Measurements from ENCODE around the gene PITPNC1.
A peak's percentile ranks its signal among the peaks of the same experiment; 100 is the strongest.

PITPNC1 gene

GRCh38 chr17:67474081-67474661 is 97.1 kb downstream of the PITPNC1 start:
- H3K9ac ChIP-seq (ENCODE audit: low read length), result no peak overlapping the region
- H3K36me3 ChIP-seq (ENCODE audit: control insufficient read depth in 1 of 2, insufficient read depth in 2 of 2, low read length in 2 of 2), result no peaks in the 10 kb centered on the region
- H3K23ac ChIP-seq (ENCODE audit: low read length), result no peak overlapping the region
- H3K9me3 ChIP-seq (ENCODE audit: insufficient read depth, low read depth, low read length), result no peaks in the 10 kb centered on the region
- H3K4me3 ChIP-seq (ENCODE audit: low read depth, low read length), result no peak overlapping the region
- no peak overlapping the region for H4K8ac ChIP-seq (ENCODE audit: low read depth, low read length)
- no peak overlapping the region for H3K4me2 ChIP-seq (ENCODE audit: low read length)
- no peak overlapping the region for H3K27ac ChIP-seq (ENCODE audit: low read depth, low read length)
- no peak overlapping the region for H2AK5ac ChIP-seq (ENCODE audit: low read length)
- H2BK120ac ChIP-seq (ENCODE audit: insufficient read depth, low read length, poor library complexity), result no peak overlapping the region
- no peak overlapping the region for H2AFZ ChIP-seq (ENCODE audit: insufficient read depth, low read length, poor library complexity)
- no peak overlapping the region for H2BK5ac ChIP-seq (ENCODE audit: low read depth, low read length, poor library complexity)
- H3K27me3 ChIP-seq (ENCODE audit: insufficient read depth, low read length), result no peaks in the 10 kb centered on the region
- no peak overlapping the region for H3K18ac ChIP-seq (ENCODE audit: low read length)
- no peak overlapping the region for H3K4ac ChIP-seq (ENCODE audit: low read depth, low read length)
- DNase-seq, result peak in 1 of 2 donors; percentile 65
- no peaks in the 10 kb centered on the region for H3K79me2 ChIP-seq (ENCODE audit: control insufficient read depth, insufficient read depth, low read length, poor library complexity)
- WGBS (ENCODE audit: extremely low coverage, insufficient coverage, insufficient read length), result no CpG with 5 or more reads among the region's 12 CpGs
- no peak overlapping the region for H4K12ac ChIP-seq (ENCODE audit: low read depth, low read length)
- no peaks in the 10 kb centered on the region for H3K79me1 ChIP-seq (ENCODE audit: low read length)
- H4K91ac ChIP-seq (ENCODE audit: low read depth, low read length), result no peak overlapping the region
- H2BK12ac ChIP-seq (ENCODE audit: low read length), result no peak overlapping the region
- H3K4me1 ChIP-seq (ENCODE audit: control insufficient read depth in 1 of 2, insufficient read depth in 2 of 2, low read length in 2 of 2), result peaks cover 3 to 4% of the 10 kb centered on the region in 2 experiments
- no peak overlapping the region for H3K14ac ChIP-seq (ENCODE audit: low read length)

GRCh38 chr17:67475161-67475937 is 98.3 kb downstream of the PITPNC1 start:
- no CpG with 5 or more reads among the region's 23 CpGs for WGBS (ENCODE audit: extremely low coverage, insufficient coverage, insufficient read length)
- Histone ChIP-seq H2BK120ac (ENCODE audit: insufficient read depth, low read length, poor library complexity) (no peak overlapping the region), H2BK12ac (ENCODE audit: low read length) (no peak overlapping the region), H3K79me2 (ENCODE audit: control insufficient read depth, insufficient read depth, low read length, poor library complexity) (no peaks in the 10 kb centered on the region), H3K36me3 (ENCODE audit: control insufficient read depth in 1 of 2, insufficient read depth in 2 of 2, low read length in 2 of 2) (no peaks in the 10 kb centered on the region), H3K79me1 (ENCODE audit: low read length) (no peaks in the 10 kb centered on the region), H3K23ac (ENCODE audit: low read length) (no peak overlapping the region), H3K9ac (ENCODE audit: low read length) (no peak overlapping the region), H3K4me2 (ENCODE audit: low read length) (no peak overlapping the region), H3K27ac (ENCODE audit: low read depth, low read length) (no peak overlapping the region), H2AK5ac (ENCODE audit: low read length) (no peak overlapping the region), H4K91ac (ENCODE audit: low read depth, low read length) (no peak overlapping the region), H3K27me3 (ENCODE audit: insufficient read depth, low read length) (no peaks in the 10 kb centered on the region), H2BK5ac (ENCODE audit: low read depth, low read length, poor library complexity) (no peak overlapping the region), H3K4ac (ENCODE audit: low read depth, low read length) (no peak overlapping the region), H3K9me3 (ENCODE audit: insufficient read depth, low read depth, low read length) (no peaks in the 10 kb centered on the region), H3K14ac (ENCODE audit: low read length) (no peak overlapping the region), H4K12ac (ENCODE audit: low read depth, low read length) (no peak overlapping the region), H3K4me3 (ENCODE audit: low read depth, low read length) (no peak overlapping the region), H2AFZ (ENCODE audit: insufficient read depth, low read length, poor library complexity) (no peak overlapping the region), H4K8ac (ENCODE audit: low read depth, low read length) (no peak overlapping the region), H3K4me1 (ENCODE audit: control insufficient read depth in 1 of 2, insufficient read depth in 2 of 2, low read length in 2 of 2) (peaks cover 0 to 2% of the 10 kb centered on the region in 2 experiments), H3K18ac (ENCODE audit: low read length) (no peak overlapping the region)
- DNase-seq, result peak; percentile 62 to 78

DNA sequence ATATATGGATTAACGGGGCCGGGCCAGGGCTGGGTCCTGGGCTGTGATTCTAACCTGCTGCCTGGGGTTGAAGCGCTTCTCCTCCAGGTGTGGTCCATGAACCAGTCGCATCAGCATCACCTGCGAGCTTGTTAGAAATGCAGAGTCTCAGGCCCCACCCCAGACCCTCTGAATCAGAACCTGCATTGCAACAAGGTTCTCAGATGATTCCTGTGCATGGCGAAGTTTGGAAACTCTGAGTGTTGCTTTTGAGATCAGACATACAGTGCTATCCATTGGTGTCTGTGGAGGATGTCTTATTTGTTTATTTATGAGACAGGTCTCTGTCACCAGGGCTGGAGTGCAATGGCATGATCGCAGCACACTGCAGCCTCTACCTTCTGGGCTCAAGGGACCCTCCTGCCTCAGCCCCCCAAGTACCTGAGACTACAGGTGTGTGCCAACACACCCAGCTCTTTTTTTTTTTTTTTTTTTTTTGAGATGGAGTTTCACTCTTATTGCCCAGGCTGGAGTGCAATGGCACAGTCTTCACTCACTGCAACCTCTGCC is 99.8 kb downstream of the PITPNC1 start:
- H3K9me3 ChIP-seq (ENCODE audit: insufficient read depth, low read depth, low read length), result peaks cover 2% of the 10 kb centered on the region
- H2AK5ac ChIP-seq (ENCODE audit: low read length), result no peak overlapping the region
- no peaks in the 10 kb centered on the region for H3K79me1 ChIP-seq (ENCODE audit: low read length)
- no peak overlapping the region for H4K91ac ChIP-seq (ENCODE audit: low read depth, low read length)
- H3K18ac ChIP-seq (ENCODE audit: low read length), result no peak overlapping the region
- no peak for DNase-seq
- no peaks in the 10 kb centered on the region for H3K27me3 ChIP-seq (ENCODE audit: insufficient read depth, low read length)
- no peak overlapping the region for H2BK12ac ChIP-seq (ENCODE audit: low read length)
- no peak overlapping the region for H2AFZ ChIP-seq (ENCODE audit: insufficient read depth, low read length, poor library complexity)
- no peak overlapping the region for H2BK120ac ChIP-seq (ENCODE audit: insufficient read depth, low read length, poor library complexity)
- no peak overlapping the region for H3K9ac ChIP-seq (ENCODE audit: low read length)
- H3K27ac ChIP-seq (ENCODE audit: low read depth, low read length), result no peak overlapping the region
- H2BK5ac ChIP-seq (ENCODE audit: low read depth, low read length, poor library complexity), result no peak overlapping the region
- H3K4me2 ChIP-seq (ENCODE audit: low read length), result no peak overlapping the region
- no peak overlapping the region for H3K4ac ChIP-seq (ENCODE audit: low read depth, low read length)
- H3K23ac ChIP-seq (ENCODE audit: low read length), result no peak overlapping the region
- peaks cover 2% of the 10 kb centered on the region for H3K79me2 ChIP-seq (ENCODE audit: control insufficient read depth, insufficient read depth, low read length, poor library complexity)
- no peaks in the 10 kb centered on the region for H3K36me3 ChIP-seq (ENCODE audit: control insufficient read depth in 1 of 2, insufficient read depth in 2 of 2, low read length in 2 of 2)
- no peak overlapping the region for H3K4me3 ChIP-seq (ENCODE audit: low read depth, low read length)
- peaks cover 0 to 2% of the 10 kb centered on the region in 2 experiments for H3K4me1 ChIP-seq (ENCODE audit: control insufficient read depth in 1 of 2, insufficient read depth in 2 of 2, low read length in 2 of 2)
- no CpG with 5 or more reads among the region's 7 CpGs for WGBS (ENCODE audit: extremely low coverage, insufficient coverage, insufficient read length)
- H3K14ac ChIP-seq (ENCODE audit: low read length), result no peak overlapping the region
- H4K12ac ChIP-seq (ENCODE audit: low read depth, low read length), result no peak overlapping the region
- H4K8ac ChIP-seq (ENCODE audit: low read depth, low read length), result no peak overlapping the region

- H3K27me3 ChIP-seq (ENCODE audit: insufficient read depth, low read length), result no peaks in the 10 kb centered on the region
- H2BK12ac ChIP-seq (ENCODE audit: low read length), result no peak overlapping the region
- H3K36me3 ChIP-seq (ENCODE audit: control insufficient read depth in 1 of 2, insufficient read depth in 2 of 2, low read length in 2 of 2), result no peaks in the 10 kb centered on the region
- H4K8ac ChIP-seq (ENCODE audit: low read depth, low read length), result no peak overlapping the region
- H3K18ac ChIP-seq (ENCODE audit: low read length), result no peak overlapping the region
- H2BK5ac ChIP-seq (ENCODE audit: low read depth, low read length, poor library complexity), result no peak overlapping the region
- H3K9me3 ChIP-seq (ENCODE audit: insufficient read depth, low read depth, low read length), result peaks cover 2% of the 10 kb centered on the region
- no peak overlapping the region for H3K4me3 ChIP-seq (ENCODE audit: low read depth, low read length)
- H3K4ac ChIP-seq (ENCODE audit: low read depth, low read length), result no peak overlapping the region
- no peak overlapping the region for H2AK5ac ChIP-seq (ENCODE audit: low read length)
- H3K4me2 ChIP-seq (ENCODE audit: low read length), result no peak overlapping the region
- H3K4me1 ChIP-seq (ENCODE audit: control insufficient read depth in 1 of 2, insufficient read depth in 2 of 2, low read length in 2 of 2), result peaks cover 0 to 2% of the 10 kb centered on the region in 2 experiments
- no peak overlapping the region for H3K14ac ChIP-seq (ENCODE audit: low read length)
- WGBS (ENCODE audit: extremely low coverage, insufficient coverage, insufficient read length), result no CpG with 5 or more reads among the region's 4 CpGs
- no peak overlapping the region for H4K91ac ChIP-seq (ENCODE audit: low read depth, low read length)
- H3K79me1 ChIP-seq (ENCODE audit: low read length), result no peaks in the 10 kb centered on the region
- H2AFZ ChIP-seq (ENCODE audit: insufficient read depth, low read length, poor library complexity), result no peak overlapping the region
- no peak overlapping the region for H3K23ac ChIP-seq (ENCODE audit: low read length)
- no peak overlapping the region for H3K27ac ChIP-seq (ENCODE audit: low read depth, low read length)
- no peak overlapping the region for H3K9ac ChIP-seq (ENCODE audit: low read length)
- H3K79me2 ChIP-seq (ENCODE audit: control insufficient read depth, insufficient read depth, low read length, poor library complexity), result peaks cover 2% of the 10 kb centered on the region
- H2BK120ac ChIP-seq (ENCODE audit: insufficient read depth, low read length, poor library complexity), result no peak overlapping the region
- H4K12ac ChIP-seq (ENCODE audit: low read depth, low read length), result no peak overlapping the region
- DNase-seq, result no peak
Measured at GRCh38 chr17:67477687-67478086, 100.6 kb downstream of the PITPNC1 start.
